GM12892 (cell line): ENCODE results near the gene ENOPH1.
"Not testable (repeated sequence)": the region's sequence is repeated elsewhere in the genome, so short reads cannot be mapped to it uniquely, and the experiment has no call there.

Experiments used
- DNase-seq: peaks from one replicate; pipeline ENCODE4 v3.0.0; 2011; ENCODE audit not compliant: insufficient read length
- FAIRE-seq: peaks from 2 replicates; lab custom pipeline; 2011; peaks lifted over from hg19 to GRCh38; lab: Jason Lieb, UNC
- POLR2A ChIP-seq: IDR thresholded peaks from 2 replicates; pipeline ENCODE4 v1.6.1; 2011; ENCODE audit warnings: low read depth, low read length, control low read depth
- POLR2AphosphoS5 ChIP-seq: IDR thresholded peaks from 2 replicates; pipeline ENCODE4 v1.6.1; 2011; ENCODE audit warnings: low read depth, low read length, control low read depth
- TAF1 ChIP-seq: IDR thresholded peaks from 2 replicates; pipeline ENCODE4 v1.6.1; 2011; ENCODE audit warnings: low read depth, mild to moderate bottlenecking, control low read depth, low read length, borderline replicate concordance

The ENOPH1 gene

GRCh38 chr4:82402196-82402775 lies 28.1 kb upstream of the ENOPH1 start:
- TF ChIP-seq POLR2A: no peak
- DNase-seq: no peak

GRCh38 chr4:82403725-82404124 lies 26.7 kb upstream of the ENOPH1 start:
- DNase-seq (no peak), FAIRE-seq (no peak)
- TF ChIP-seq TAF1 (no peak), POLR2AphosphoS5 (no peak), POLR2A (no peak)

More at GRCh38 chr4:82402196-82402775, 28.1 kb upstream of the ENOPH1 start:
- FAIRE-seq: peak; percentile 14

- not testable (repeated sequence) for FAIRE-seq, DNase-seq
Measured at GRCh38 chr4:82415061-82415460, 15.3 kb upstream of the ENOPH1 start.

GRCh38 chr4:82415922-82416365 lies 14.4 kb upstream of the ENOPH1 start:
- DNase-seq: no peak
- no peak for TF ChIP-seq POLR2A
- no peak for TF ChIP-seq TAF1
- TF ChIP-seq POLR2AphosphoS5: no peak
- FAIRE-seq: no peak

- no peak for FAIRE-seq
- DNase-seq: no peak
- TF ChIP-seq POLR2AphosphoS5: no peak
- TF ChIP-seq POLR2A: no peak
- no peak for TF ChIP-seq TAF1
Measured at GRCh38 chr4:82419451-82419850, 10.9 kb upstream of the ENOPH1 start.

GRCh38 chr4:82421796-82422560 lies 8.4 kb upstream of the ENOPH1 start:
- FAIRE-seq (no peak), DNase-seq (no peak)
- TF ChIP-seq POLR2A: peak; percentile 86
- no peak for TF ChIP-seq TAF1
- peak; percentile 83 for TF ChIP-seq POLR2AphosphoS5

- FAIRE-seq: no peak
- no peak for DNase-seq
- TF ChIP-seq POLR2AphosphoS5 (no peak), TAF1 (no peak), POLR2A (no peak; the same call in 1 of the 2 replicates)
Measured at GRCh38 chr4:82422616-82423015, 7.8 kb upstream of the ENOPH1 start.

- TF ChIP-seq POLR2AphosphoS5 (peak; percentile 96), POLR2A (peak; percentile 80), TAF1 (no peak)
- no peak for FAIRE-seq
- DNase-seq: no peak
Measured at GRCh38 chr4:82423245-82424054, 6.9 kb upstream of the ENOPH1 start.

GRCh38 chr4:82425478-82425877 lies 4.9 kb upstream of the ENOPH1 start:
- FAIRE-seq: no peak
- DNase-seq: no peak
- TF ChIP-seq POLR2AphosphoS5 (no peak), POLR2A (no peak)

- TF ChIP-seq POLR2AphosphoS5 (no peak), TAF1 (no peak), POLR2A (no peak)
- DNase-seq (no peak), FAIRE-seq (no peak)
Measured at GRCh38 chr4:82428526-82428968, 1.8 kb upstream of the ENOPH1 start.

GRCh38 chr4:82428969-82429727 lies 1.2 kb upstream of the ENOPH1 start:
- TF ChIP-seq POLR2AphosphoS5: peak; percentile 90
- peak; percentile 86 for TF ChIP-seq TAF1
- TF ChIP-seq POLR2A: peak; percentile 93
- DNase-seq (peak; percentile 85), FAIRE-seq (peak; percentile 91)
